Coronary artery (tissue), 2 donors: ENCODE results near the gene DNASE2.

Experiments used
- DNase-seq: peaks from one replicate; pipeline ENCODE4 v3.0.0-alpha.2; 2017; ENCODE audit warnings: low spot score
- H3K27ac ChIP-seq, 2 donors: fragments of 200-600 bp; sonication (generic); one replicate each; pipeline ENCODE4 v1.5.1; 2016 to 2019
- H3K4me3 ChIP-seq: fragments of 200-600 bp; sonication (generic); 2 replicates; pipeline ENCODE4 v1.5.1; 2016; ENCODE audit warnings: mild to moderate bottlenecking, moderate library complexity
- TF ChIP-seq, protein P1 (sequence below): fragments of 200-600 bp; sonication (generic); IDR thresholded peaks from one replicate; pipeline ENCODE4 v1.5.1; 2019; ENCODE audit warnings: antibody characterized with exemption

Gene DNASE2

DNA sequence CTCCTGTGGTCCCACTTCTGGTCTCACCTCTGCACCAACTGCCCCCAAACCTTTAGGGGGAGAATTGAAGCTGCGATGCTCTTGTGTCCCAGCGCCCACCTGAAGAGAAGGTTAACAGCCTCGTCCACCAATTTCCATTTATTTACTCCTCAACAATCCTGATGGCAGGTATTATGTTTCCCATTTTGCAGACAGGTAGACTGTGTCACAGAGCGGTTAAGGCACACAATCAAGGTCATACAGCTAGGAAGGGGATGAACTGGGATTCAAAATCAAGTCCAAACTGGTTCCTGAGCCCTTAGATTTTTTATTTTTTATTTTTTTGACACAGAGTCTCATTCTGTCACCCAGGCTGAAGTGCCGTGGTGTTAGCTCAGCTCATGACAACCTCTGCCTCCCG lies 6.2 kb downstream of the DNASE2 start:
- no peak for DNase-seq
- Histone ChIP-seq H3K4me3 (no peak overlapping the region), H3K27ac (no peak overlapping the region)
- TF ChIP-seq, protein P1, sequence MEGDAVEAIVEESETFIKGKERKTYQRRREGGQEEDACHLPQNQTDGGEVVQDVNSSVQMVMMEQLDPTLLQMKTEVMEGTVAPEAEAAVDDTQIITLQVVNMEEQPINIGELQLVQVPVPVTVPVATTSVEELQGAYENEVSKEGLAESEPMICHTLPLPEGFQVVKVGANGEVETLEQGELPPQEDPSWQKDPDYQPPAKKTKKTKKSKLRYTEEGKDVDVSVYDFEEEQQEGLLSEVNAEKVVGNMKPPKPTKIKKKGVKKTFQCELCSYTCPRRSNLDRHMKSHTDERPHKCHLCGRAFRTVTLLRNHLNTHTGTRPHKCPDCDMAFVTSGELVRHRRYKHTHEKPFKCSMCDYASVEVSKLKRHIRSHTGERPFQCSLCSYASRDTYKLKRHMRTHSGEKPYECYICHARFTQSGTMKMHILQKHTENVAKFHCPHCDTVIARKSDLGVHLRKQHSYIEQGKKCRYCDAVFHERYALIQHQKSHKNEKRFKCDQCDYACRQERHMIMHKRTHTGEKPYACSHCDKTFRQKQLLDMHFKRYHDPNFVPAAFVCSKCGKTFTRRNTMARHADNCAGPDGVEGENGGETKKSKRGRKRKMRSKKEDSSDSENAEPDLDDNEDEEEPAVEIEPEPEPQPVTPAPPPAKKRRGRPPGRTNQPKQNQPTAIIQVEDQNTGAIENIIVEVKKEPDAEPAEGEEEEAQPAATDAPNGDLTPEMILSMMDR, result no peak

DNA sequence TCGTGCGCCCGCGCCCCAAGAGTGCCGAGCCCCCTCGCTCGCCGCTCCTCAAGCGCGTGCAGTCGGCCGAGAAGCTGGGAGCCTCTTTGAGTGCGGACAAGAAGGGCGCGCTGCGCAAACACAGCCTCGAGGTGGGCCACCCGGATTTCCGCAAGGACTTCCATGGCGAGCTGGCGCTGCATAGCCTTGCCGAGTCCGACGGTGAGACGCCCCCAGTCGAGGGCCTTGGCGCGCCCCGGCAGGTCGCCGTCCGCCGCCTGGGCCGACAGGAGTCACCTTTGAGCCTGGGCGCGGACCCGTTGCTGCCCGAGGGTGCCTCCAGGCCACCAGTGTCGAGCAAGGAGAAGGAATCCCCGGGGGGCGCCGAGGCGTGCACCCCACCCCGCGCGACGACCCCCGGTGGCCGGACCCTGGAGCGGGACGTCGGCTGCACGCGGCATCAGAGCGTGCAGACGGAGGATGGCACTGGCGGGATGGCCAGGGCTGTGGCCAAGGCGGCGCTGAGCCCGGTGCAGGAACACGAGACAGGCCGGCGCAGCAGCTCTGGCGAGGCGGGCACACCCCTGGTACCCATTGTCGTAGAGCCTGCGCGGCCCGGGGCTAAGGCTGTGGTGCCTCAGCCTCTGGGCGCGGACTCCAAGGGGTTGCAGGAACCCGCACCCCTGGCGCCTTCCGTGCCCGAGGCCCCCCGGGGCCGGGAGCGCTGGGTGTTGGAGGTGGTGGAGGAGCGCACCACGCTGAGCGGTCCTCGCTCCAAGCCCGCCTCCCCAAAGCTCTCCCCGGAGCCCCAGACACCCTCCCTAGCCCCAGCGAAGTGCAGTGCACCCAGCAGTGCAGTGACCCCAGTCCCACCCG lies 7.1 kb downstream of the DNASE2 start:
- Histone ChIP-seq H3K4me3 (peak overlapping the region; percentile 12), H3K27ac (no peak overlapping the region)
- TF ChIP-seq, protein P1, result no peak
- no peak for DNase-seq

DNA sequence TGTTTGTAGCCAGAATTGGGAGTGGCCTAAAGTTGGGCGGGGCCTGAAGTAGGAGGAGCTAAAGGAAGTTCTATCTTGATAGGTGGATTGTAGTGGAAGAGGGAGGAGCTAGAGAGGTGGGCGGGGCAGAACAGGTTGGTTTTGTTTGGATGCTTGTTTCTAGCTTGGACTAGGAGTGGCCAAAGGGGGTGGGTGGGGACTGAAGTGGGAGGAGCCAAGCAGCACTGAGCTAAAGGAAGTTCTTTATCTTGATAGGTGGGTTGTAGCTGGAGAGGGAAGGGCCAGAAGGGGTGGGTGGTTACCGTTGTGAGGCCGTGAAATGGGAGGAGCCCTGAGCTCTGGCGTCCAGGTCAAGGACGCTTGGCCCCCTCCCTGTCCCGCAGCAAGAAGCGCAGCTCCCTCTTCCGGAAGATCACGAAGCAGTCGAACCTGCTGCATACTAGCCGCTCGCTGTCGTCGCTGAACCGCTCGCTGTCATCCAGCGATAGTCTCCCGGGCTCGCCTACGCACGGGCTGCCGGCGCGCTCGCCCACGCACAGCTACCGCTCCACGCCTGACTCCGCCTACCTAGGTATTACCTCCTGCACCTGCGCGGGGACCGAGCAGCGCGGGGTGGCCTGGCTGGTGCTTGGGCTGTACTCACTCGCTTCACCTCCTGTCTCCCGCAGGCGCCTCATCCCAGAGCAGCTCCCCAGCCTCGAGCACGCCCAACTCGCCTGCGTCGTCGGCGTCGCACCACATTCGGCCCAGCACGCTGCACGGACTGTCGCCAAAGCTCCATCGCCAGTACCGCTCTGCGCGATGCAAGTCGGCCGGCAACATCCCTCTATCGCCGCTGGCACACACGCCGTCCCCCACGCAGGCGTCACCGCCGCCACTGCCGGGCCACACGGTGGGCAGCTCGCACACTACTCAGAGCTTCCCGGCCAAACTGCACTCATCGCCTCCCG lies 8.0 kb downstream of the DNASE2 start:
- no peak for DNase-seq
- Histone ChIP-seq H3K27ac (no peak overlapping the region), H3K4me3 (peak overlapping the region; percentile 12)
- TF ChIP-seq, protein P1, result no peak

DNA sequence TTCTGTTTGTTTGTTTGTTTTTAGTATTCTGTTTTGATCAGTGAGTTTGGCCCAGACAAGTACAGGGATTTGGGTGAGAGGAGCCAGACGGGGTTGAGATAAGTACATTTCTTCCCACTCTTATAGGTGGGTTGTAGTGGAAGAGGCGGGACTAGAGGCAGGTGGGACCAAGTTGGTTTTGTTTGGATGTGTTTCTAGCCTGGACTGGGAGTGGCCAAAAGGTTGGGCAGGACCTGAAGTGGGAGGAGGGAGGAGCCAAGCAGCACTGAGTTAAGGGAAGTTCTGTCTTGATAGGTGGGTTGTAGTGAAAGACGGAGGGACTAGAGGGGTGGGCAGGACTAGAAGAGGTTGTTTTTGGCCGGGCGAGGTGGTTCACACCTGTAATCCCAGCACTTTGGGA lies 9.0 kb downstream of the DNASE2 start:
- TF ChIP-seq, protein P1, result no peak
- no peak for DNase-seq
- Histone ChIP-seq H3K27ac (no peak overlapping the region), H3K4me3 (no peak overlapping the region)

DNA sequence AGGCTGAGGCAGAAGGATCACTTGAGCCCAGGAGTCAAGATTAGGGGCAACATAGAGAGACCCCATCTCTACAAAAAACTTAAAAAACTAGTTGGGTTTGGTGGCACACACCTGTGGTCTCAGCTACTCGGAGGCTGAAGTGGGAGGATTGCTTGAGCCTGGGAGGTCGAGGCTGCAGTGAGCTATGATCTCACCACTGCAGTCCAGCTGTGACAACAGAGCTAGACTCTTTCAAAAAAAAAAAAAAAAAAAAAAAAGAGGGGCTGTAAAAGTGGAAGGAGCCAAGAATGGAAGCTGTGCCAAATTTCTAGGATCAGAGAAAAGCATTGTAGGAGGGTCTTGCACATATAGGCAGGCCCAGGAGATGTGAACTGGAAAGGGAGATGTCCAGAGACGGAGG lies 9.6 kb downstream of the DNASE2 start:
- no peak overlapping the region for H3K4me3 ChIP-seq
- no peak for DNase-seq
- H3K27ac ChIP-seq, result no peak overlapping the region
- TF ChIP-seq, protein P1, result no peak

DNA sequence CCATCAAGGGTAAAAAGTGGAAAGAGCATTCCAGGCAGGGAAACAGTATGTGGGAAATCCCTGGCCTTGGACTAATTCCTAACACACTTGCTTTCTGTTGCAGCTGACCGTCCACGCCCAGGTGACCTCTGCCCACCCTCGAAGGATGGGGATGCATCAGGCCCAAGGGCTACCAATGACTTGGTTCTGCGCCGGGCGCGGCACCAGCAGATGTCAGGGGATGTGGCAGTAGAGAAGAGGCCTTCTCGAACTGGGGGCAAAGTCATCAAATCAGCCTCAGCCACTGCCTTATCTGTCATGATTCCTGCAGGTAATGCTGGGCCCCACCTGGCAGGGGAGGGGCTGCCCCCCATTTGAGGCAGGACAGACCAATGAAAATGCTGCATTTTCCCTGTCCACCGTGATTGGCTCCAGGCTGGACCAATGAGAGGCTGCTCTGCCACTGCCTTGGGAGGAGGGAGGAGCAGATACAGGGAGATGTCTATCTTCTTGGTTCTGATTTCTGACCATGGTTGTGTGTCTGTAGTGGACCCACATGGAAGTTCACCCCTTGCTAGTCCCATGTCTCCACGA lies 12.6 kb downstream of the DNASE2 start:
- TF ChIP-seq, protein P1, result no peak
- no peak for DNase-seq
- no peak overlapping the region for H3K4me3 ChIP-seq
- H3K27ac ChIP-seq, result no peak overlapping the region
